HFF-Myc (cell line): Measurements from ENCODE around the gene BLM.

Source experiments
- DNase-seq: peaks from one replicate; pipeline ENCODE4 v3.0.0-alpha.2; 2011; ENCODE audit warnings: low read depth; ENCODE audit errors: extremely low read depth
- H3K4me3 ChIP-seq: replicated peaks from 2 replicates; pipeline ENCODE4 v1.5.1; 2011; ENCODE audit warnings: low read depth, mild to moderate bottlenecking, control low read depth, low read length
- CTCF ChIP-seq: IDR thresholded peaks from 2 replicates; pipeline ENCODE4 v1.5.1; 2012; ENCODE audit warnings: mild to moderate bottlenecking, low read depth, low read length, control low read depth; ENCODE audit errors: missing control alignments

BLM gene

GRCh38 chr15:90763366-90764099, 46.4 kb downstream of the BLM start:
- no peak overlapping the region for H3K4me3 ChIP-seq
- DNase-seq: no peak
- TF ChIP-seq CTCF: no peak

GRCh38 chr15:90765531-90765930, 48.4 kb downstream of the BLM start:
- no peak for DNase-seq
- no peak overlapping the region for H3K4me3 ChIP-seq
- no peak for TF ChIP-seq CTCF

- no peak for DNase-seq
- TF ChIP-seq CTCF: no peak
- H3K4me3 ChIP-seq: no peak overlapping the region
Observed at GRCh38 chr15:90765966-90766365, 48.8 kb downstream of the BLM start.

- DNase-seq: no peak
- no peak overlapping the region for H3K4me3 ChIP-seq
- TF ChIP-seq CTCF: no peak
Observed at GRCh38 chr15:90769375-90769774, 52.2 kb downstream of the BLM start.

GRCh38 chr15:90773485-90773884, 56.3 kb downstream of the BLM start:
- H3K4me3 ChIP-seq: no peak overlapping the region
- TF ChIP-seq CTCF: no peak
- no peak for DNase-seq

- no peak for TF ChIP-seq CTCF
- DNase-seq: peak; percentile 42
- no peak overlapping the region for H3K4me3 ChIP-seq
Observed at GRCh38 chr15:90774731-90775514, 57.8 kb downstream of the BLM start.
